Mucosa of rectum (tissue), 2 donors: ENCODE data around the gene TMEM38B.
A peak's percentile ranks its signal among the peaks of the same experiment; 100 is the strongest.

ENCODE experiments used
- H3K27ac ChIP-seq, 2 donors: one replicate each; pipeline ENCODE4 v1.7.0; 2013; ENCODE audit warnings: inconsistent platforms in 2 of 2, low read depth in 2 of 2, low read length in 2 of 2
- H3K27me3 ChIP-seq, 2 donors: one replicate each; pipeline ENCODE4 v1.7.0; 2013; ENCODE audit warnings: low read length in 2 of 2; ENCODE audit not compliant: control insufficient read depth in 2 of 2, insufficient read depth in 2 of 2
- H3K36me3 ChIP-seq, 2 donors: one replicate each; pipeline ENCODE4 v1.7.0; 2013; ENCODE audit warnings: low read length in 2 of 2; ENCODE audit not compliant: control insufficient read depth in 2 of 2, insufficient read depth in 2 of 2
- H3K4me1 ChIP-seq, 2 donors: one replicate each; pipeline ENCODE4 v1.7.0; 2013; ENCODE audit warnings: low read length in 2 of 2, mild to moderate bottlenecking in 1 of 2; ENCODE audit not compliant: control insufficient read depth in 2 of 2, insufficient read depth in 2 of 2
- H3K4me3 ChIP-seq, 2 donors: one replicate each; pipeline ENCODE4 v1.7.0; 2013; ENCODE audit warnings: low read length in 2 of 2
- H3K9ac ChIP-seq, 2 donors: one replicate each; pipeline ENCODE4 v1.7.0; 2013; ENCODE audit warnings: low read length in 2 of 2, low read depth in 1 of 2, mild to moderate bottlenecking in 1 of 2
- H3K9me3 ChIP-seq, 2 donors: one replicate each; pipeline ENCODE4 v1.7.0; 2013; ENCODE audit warnings: low read length in 2 of 2; ENCODE audit not compliant: control insufficient read depth in 2 of 2
- donor health status: healthy.
- donor health status: Normal muscosa, but diverticular disease.

TMEM38B gene

GRCh38 chr9:105667867-105668266 is 26.5 kb upstream of the TMEM38B start:
- Histone ChIP-seq H3K27ac (no peak overlapping the region), H3K4me3 (no peak overlapping the region)

GRCh38 chr9:105670315-105670714 is 24.0 kb upstream of the TMEM38B start:
- Histone ChIP-seq H3K9me3 (no peaks in the 10 kb centered on the region), H3K4me1 (no peaks in the 10 kb centered on the region), H3K27me3 (peaks cover 0 to 11% of the 10 kb centered on the region in 2 donors), H3K9ac (no peak overlapping the region), H3K27ac (no peak overlapping the region), H3K36me3 (no peaks in the 10 kb centered on the region), H3K4me3 (no peak overlapping the region)

More at GRCh38 chr9:105667867-105668266, 26.5 kb upstream of the TMEM38B start:
- H3K9ac ChIP-seq, result no peak overlapping the region
- H3K4me1 ChIP-seq, result no peaks in the 10 kb centered on the region
- H3K27me3 ChIP-seq, result peaks cover 0 to 11% of the 10 kb centered on the region in 2 donors
- no peaks in the 10 kb centered on the region for H3K9me3 ChIP-seq
- H3K36me3 ChIP-seq, result no peaks in the 10 kb centered on the region

GRCh38 chr9:105670775-105671174 is 23.6 kb upstream of the TMEM38B start:
- H3K27ac ChIP-seq, result no peak overlapping the region
- H3K27me3 ChIP-seq, result peaks cover 0 to 11% of the 10 kb centered on the region in 2 donors
- no peak overlapping the region for H3K9ac ChIP-seq
- H3K4me1 ChIP-seq, result no peaks in the 10 kb centered on the region
- H3K36me3 ChIP-seq, result no peaks in the 10 kb centered on the region
- H3K4me3 ChIP-seq, result no peak overlapping the region
- no peaks in the 10 kb centered on the region for H3K9me3 ChIP-seq

GRCh38 chr9:105672711-105673234 is 21.6 kb upstream of the TMEM38B start:
- H3K36me3 ChIP-seq, result no peaks in the 10 kb centered on the region
- H3K4me1 ChIP-seq, result no peaks in the 10 kb centered on the region
- H3K9ac ChIP-seq, result no peak overlapping the region
- no peaks in the 10 kb centered on the region for H3K9me3 ChIP-seq
- H3K27me3 ChIP-seq, result peaks cover 0 to 11% of the 10 kb centered on the region in 2 donors
- H3K4me3 ChIP-seq, result peak overlapping the region in 1 of 2 donors; percentile 51
- H3K27ac ChIP-seq, result no peak overlapping the region

GRCh38 chr9:105673850-105674387 is 20.4 kb upstream of the TMEM38B start:
- H3K4me1 ChIP-seq, result no peaks in the 10 kb centered on the region
- H3K36me3 ChIP-seq, result no peaks in the 10 kb centered on the region
- no peak overlapping the region for H3K9ac ChIP-seq
- H3K27ac ChIP-seq, result no peak overlapping the region
- no peak overlapping the region for H3K4me3 ChIP-seq
- H3K9me3 ChIP-seq, result no peaks in the 10 kb centered on the region
- H3K27me3 ChIP-seq, result peaks cover 0 to 11% of the 10 kb centered on the region in 2 donors

GRCh38 chr9:105676351-105676923 is 17.9 kb upstream of the TMEM38B start:
- no peak overlapping the region for H3K9ac ChIP-seq
- H3K9me3 ChIP-seq, result no peaks in the 10 kb centered on the region
- no peaks in the 10 kb centered on the region for H3K36me3 ChIP-seq
- no peaks in the 10 kb centered on the region for H3K27me3 ChIP-seq
- no peak overlapping the region for H3K4me3 ChIP-seq
- H3K4me1 ChIP-seq, result no peaks in the 10 kb centered on the region
- H3K27ac ChIP-seq, result no peak overlapping the region

- Histone ChIP-seq H3K27ac (no peak overlapping the region), H3K36me3 (no peaks in the 10 kb centered on the region), H3K4me3 (no peak overlapping the region), H3K9me3 (no peaks in the 10 kb centered on the region), H3K9ac (no peak overlapping the region), H3K4me1 (no peaks in the 10 kb centered on the region), H3K27me3 (no peaks in the 10 kb centered on the region)
These were observed 16.2 kb upstream of the TMEM38B start for GRCh38 chr9:105678163-105678562.

- Histone ChIP-seq H3K27me3 (no peaks in the 10 kb centered on the region), H3K4me3 (no peak overlapping the region), H3K9me3 (no peaks in the 10 kb centered on the region), H3K27ac (no peak overlapping the region), H3K4me1 (no peaks in the 10 kb centered on the region), H3K9ac (no peak overlapping the region), H3K36me3 (no peaks in the 10 kb centered on the region)
These were observed 15.6 kb upstream of the TMEM38B start for GRCh38 chr9:105678781-105679180.

- no peaks in the 10 kb centered on the region for H3K4me1 ChIP-seq
- H3K4me3 ChIP-seq, result peak overlapping the region in 1 of 2 donors; percentile 31
- H3K27me3 ChIP-seq, result no peaks in the 10 kb centered on the region
- no peak overlapping the region for H3K27ac ChIP-seq
- no peaks in the 10 kb centered on the region for H3K36me3 ChIP-seq
- H3K9me3 ChIP-seq, result no peaks in the 10 kb centered on the region
- no peak overlapping the region for H3K9ac ChIP-seq
These were observed 14.9 kb upstream of the TMEM38B start for GRCh38 chr9:105679257-105680022.

- H3K27me3 ChIP-seq, result no peaks in the 10 kb centered on the region
- H3K4me1 ChIP-seq, result no peaks in the 10 kb centered on the region
- no peaks in the 10 kb centered on the region for H3K9me3 ChIP-seq
- H3K36me3 ChIP-seq, result no peaks in the 10 kb centered on the region
- no peak overlapping the region for H3K9ac ChIP-seq
- H3K27ac ChIP-seq, result no peak overlapping the region
- H3K4me3 ChIP-seq, result no peak overlapping the region
These were observed 13.0 kb upstream of the TMEM38B start for GRCh38 chr9:105681313-105681712.
